Amniotic stem cell (primary cell): ENCODE measurements around the gene HECTD4.
"Not testable (repeated sequence)": the region's sequence is repeated elsewhere in the genome, so short reads cannot be mapped to it uniquely, and the experiment has no call there.

Experiments used
- DNase-seq: peaks from one replicate; lab custom pipeline; 2025; lab: John Stamatoyannopoulos, UW

Gene HECTD4

DNA sequence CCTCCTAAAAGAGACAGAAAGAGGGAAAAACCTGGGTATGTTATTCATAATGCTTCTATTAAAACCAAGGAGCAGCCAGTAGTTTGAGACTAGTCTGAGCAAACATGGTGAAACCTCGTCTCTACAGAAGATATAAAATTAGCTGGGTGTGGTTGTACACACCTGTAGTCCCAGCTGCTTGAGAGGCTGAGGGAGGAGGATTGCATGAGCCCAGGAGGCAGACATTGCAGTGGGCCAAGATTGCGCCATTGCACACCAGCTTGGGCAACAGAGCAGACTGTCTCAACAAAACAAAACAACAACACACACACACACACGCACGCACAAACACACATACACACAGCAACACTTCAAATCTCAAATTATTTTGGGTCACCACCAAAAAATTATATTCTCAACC, 27.8 kb downstream of the HECTD4 start:
- no peak for DNase-seq

DNA sequence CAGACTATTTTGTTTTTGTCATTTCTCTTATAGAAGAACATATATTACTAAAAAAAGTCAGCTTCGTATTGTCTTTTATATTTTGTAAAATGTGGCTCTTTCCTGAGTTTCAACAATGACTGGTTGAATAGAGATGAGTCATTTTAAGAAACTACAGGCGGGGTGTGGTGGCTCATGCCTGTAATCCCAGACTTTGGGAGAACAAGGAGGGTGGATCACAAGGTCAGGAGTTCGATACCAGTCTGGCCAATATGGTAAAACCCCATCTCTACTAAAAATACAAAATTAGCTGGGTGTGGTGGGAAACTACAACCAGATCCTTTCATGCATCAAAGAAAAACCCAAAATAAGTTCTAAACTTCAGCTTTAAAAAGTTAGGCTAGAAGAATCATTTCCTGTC, 28.8 kb downstream of the HECTD4 start:
- DNase-seq = no peak

- no peak for DNase-seq
Observed at GRCh38 chr12:112352921-112353320, 29.3 kb downstream of the HECTD4 start.

DNA sequence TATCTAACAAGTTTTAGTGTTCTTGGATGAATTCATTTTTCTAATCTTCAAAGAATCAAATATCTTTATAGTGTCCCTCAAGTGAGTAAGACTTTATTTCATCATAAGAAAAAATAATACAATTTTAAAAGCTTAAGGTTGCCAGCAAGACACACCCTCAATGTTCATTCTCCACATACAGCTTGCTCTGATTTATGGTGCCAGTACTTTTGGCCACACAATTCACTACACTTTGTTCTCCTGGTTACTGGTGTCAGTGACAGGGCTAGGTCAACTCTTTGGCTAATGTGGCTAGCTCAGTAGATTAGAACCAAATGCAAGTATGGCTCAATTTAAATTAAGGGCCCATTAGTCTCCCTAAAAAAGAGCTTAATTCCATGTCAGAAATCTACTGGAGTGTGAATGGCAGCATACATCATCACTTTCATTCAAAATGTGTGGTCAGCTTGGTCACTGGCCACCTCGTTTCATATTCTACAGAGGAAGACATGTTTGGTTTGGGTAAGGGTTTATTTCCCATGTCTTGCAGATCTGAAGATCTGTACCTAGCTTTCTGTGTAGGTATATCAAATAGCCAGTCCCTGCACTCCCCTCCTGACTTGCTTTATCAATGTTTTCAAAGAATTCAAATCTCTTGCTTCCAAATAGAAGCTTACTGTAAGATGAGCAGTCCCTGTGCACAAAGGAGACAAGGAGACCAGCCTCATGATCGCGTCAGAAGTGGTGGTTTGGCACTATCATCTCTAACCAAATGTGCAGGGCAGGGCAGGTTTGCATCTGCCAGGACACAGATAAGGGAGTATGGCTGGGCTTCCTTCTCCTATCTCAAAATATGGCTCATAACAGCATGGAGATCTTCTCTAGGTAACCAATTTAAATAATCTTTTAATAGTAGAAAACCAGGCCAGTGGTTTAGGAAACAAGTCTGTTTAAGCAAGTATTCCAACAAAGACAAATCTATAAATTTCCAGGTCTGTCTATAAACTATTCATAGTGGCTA, 31.3 kb downstream of the HECTD4 start:
- DNase-seq = no peak

DNA sequence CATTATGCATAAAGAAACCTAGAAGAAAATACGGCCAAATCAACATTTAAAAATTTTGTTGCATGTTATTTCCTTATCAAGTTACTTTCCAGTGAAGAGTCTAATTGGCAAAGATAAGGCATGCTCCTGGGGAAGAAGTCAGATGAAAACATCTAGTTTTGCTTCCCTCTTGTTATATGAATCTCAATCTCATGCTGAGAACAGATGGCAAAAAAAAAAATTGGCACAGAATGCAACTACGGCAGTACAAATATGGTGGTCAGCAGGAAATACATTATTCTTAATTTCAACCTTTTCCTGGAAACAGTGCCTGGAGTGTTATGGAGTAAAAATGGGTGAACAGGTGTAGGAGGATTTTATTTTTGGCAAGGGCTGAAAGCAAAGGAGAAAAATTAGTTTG, 32.8 kb downstream of the HECTD4 start:
- DNase-seq = no peak

DNA sequence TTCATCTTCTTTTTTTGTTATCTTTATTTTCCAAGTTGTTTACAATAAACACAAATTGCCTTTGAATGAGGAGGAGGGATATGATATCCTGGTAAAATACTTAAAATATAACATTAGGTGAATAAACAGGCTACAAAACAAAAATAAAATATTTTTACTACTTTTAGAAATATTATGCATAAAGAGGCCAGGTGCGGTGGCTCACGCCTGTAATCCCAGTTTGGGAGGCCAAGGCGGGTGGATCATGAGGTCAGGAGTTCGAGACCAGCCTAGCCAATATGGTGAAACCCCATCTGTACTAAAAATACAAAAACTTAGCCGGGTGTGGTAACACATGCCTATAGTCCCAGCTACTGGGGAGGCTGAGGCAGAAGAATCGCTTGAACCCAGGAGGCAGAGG, 33.3 kb downstream of the HECTD4 start:
- not testable (repeated sequence) for DNase-seq

GRCh38 chr12:112347581-112347982, 34.6 kb downstream of the HECTD4 start:
- DNase-seq = no peak

- DNase-seq = no peak
Observed at GRCh38 chr12:112346194-112346593, 36.0 kb downstream of the HECTD4 start.

DNA sequence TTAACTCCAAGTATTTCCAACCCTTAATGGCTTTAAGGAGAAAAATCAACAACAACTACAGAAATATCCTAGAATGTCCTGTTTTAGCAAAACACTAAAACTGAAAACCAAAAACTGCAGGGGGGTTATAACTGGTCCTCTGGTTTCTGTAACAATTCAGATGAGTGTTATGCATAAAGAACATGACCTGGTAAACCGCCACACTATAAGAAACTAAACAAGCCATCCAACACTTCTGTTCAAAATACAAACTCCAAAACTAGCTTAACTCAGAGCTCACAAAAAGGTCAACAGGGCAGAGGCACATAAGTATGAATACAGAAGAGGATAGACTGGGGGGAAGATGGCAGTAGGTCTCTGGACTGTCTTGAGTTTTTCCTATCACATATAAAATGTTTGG, 38.0 kb downstream of the HECTD4 start:
- DNase-seq = no peak

DNA sequence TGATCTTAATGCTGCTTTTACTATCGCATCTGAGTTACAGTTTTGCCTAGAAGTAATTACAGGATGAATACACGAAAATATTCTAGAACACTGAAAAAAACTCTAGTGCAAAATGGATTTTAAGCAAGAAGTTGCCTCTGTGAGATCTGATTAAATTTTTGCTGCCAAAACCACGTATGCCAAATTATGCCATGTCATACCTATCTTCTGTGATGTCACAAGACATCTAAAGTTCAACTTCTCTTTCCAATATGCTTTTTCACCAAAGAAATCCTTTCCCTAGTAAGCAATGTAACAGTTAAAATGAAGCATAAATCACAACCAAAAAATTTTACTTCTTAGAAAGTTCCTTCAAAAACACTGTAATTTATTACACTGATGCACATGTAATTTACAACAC, 39.6 kb downstream of the HECTD4 start:
- no peak for DNase-seq

GRCh38 chr12:112341046-112341825, 41.0 kb downstream of the HECTD4 start:
- DNase-seq = no peak

DNA sequence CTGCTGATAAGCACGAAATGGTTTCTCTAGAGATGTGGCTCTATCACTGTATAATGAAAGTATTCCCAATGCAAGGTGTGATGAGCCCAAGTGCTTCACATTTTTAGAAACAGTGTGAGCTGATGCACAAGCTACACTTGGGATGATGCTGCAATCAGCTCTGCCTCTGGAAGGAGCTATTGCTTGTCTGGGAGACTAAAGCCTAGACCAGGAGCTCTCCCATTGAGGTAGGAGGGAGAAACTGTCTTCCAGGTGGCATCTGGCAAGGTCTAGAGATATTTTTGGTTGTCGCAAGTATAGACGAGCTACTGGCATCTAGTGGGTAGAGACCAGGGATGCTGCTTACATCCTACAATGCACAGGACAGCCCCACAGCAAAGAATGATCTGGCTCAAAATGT, 42.0 kb downstream of the HECTD4 start:
- no peak for DNase-seq

- not testable (repeated sequence) for DNase-seq
Observed at GRCh38 chr12:112334999-112335398, 47.2 kb downstream of the HECTD4 start.

DNA sequence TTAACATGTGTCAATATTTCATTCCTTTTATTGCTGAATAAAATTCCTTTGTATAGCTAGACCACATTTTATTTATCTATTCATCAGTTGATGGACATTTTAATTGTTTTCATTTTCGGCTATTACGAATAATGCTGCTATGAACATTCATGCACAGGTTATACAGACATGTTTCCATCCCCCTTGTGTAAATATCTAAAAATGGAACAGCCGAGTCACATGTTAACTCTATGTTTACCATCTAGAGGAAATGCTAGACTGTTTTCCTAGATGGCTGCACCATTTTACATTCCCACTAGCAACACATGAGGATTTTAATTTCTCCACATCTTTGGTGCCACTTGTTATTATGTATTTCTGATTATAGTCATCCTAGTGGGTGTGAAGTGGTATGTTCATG, 49.2 kb downstream of the HECTD4 start:
- no peak for DNase-seq

GRCh38 chr12:112331886-112332285, 50.3 kb downstream of the HECTD4 start:
- DNase-seq = no peak

DNA sequence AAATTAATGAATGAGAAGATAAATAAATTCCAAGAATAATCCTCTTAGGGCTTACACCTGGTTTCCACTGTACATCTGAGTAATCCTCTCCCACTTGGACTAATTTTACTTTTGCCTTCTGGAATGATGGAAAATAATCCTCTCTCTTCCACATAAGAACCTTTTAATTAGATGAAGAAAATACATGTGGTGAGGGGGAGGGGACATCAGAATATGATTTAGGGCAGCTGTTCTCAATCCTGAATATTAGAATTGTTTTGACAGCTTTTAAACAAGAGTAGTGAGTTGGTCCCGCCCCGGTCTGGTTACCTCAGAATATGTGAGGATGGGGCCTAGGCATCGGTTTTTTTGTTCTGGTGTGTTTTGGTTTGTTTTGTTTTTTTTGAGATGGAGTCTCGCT, 51.5 kb downstream of the HECTD4 start:
- DNase-seq = no peak

DNA sequence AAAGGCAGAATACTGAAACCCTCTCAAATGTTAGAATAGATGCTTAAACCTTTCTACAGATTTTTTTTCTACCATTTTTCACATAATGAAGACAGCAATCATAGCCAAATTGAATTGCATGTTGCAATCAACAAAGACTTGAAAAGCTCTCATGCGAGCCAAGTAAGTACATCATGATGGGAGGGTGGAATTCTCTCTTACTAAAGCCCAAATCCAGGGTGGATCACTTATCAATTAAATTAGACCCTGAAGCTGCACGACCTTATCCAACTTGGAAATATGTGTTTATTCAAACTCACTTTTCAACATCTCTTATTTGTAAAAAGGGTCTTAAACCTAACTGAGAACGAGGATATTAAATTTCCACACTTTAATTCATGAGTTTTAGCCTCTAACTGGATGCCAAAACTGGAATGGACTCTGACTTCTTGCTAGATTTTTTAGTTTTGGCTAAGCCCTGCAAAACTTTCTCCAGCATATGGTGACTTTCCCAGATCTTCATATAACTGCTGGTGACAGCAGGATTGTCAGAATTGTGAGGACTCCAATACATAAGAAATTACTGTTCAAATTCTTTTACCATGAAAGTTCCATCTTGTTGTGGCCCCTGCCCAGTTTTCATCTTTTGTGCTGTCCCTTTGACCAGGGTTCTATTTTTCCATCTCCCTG, 53.6 kb downstream of the HECTD4 start:
- DNase-seq = no peak

DNA sequence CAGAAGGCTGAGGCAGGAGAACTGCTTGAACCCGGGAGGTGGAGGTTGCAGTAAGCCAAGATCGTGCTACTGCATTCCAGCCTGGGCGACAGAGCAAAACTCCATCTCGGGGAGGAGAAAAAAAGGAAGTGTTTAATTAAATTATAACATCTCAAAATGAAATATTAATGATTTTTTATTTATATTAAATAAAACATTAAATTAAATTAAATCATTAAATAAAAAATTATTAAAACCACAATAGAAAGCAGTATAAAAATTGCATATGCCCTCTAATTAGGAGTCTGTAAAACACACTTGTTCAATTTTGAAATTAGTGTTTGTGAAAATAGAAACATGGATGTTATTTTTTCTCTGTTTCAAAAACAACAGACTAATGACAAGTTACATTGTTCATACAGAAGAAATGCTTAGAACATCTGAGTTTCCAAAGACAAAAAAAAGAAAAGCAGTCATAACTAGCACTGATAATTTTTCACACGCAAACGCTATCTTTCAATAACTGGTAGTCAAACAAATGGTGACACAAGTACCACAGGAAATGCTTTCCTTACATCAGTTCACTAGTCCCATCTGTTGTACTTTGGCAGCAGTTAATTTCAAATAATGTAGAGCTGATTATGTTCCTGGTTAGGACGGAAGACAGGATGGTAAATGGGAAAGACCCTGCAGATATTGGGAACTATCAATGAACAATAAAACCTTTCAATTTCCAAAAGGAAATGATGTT, 54.9 kb downstream of the HECTD4 start:
- no peak for DNase-seq

DNA sequence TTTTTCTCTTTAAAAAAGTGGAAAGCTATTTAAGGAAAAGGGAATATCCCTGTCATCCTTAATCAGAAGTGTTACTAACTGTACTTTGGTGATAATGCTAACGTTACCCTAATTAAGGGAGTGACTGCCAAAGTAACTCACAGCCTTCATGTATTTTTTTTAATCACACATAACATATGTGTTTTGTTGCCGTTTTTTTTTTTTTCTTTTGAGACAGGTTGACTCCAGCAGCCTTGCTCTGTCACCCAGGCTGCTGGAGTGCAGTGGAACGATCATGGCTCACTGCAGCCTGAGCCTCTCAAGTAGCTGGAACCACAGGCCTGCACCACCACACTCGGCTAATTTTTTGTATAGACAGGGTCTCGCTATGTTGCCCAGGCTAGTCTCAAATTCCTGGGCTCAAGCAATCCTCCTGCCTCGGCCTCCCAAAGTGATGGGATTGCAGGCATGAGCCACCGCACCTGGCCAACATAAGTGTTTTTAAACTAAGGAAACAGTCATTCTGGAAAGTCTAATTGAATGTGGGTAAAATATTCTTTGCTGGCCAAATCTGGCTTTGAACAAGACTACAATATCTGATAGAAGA, 56.5 kb downstream of the HECTD4 start:
- DNase-seq = no peak

GRCh38 chr12:112325157-112325556, 57.1 kb downstream of the HECTD4 start:
- no peak for DNase-seq

GRCh38 chr12:112322882-112323547, 59.2 kb downstream of the HECTD4 start:
- DNase-seq = no peak
